ENCODE data around the gene TRIM41.

Gene TRIM41

GRCh38 chr5:181199881-181200638 is 23.0 kb upstream of the TRIM41 start:
- TF ChIP-seq CTCF (IDR thresholded peaks at IDR 0.05; ENCODE audit: extremely low read depth, insufficient read depth, missing control alignments): no peak
- in situ Hi-C loops (cut with MboI; ENCODE audit: low pct_unique_long_range_greater_than_20kb, low sequenced_read_pairs, unreplicated experiment): no loop called here
- DNase-seq (ENCODE audit: low spot score): no peak

GRCh38 chr5:181200816-181201215 is 22.3 kb upstream of the TRIM41 start:
- TF ChIP-seq CTCF (IDR thresholded peaks at IDR 0.05; ENCODE audit: extremely low read depth, insufficient read depth, missing control alignments): no peak
- in situ Hi-C loops (cut with MboI; ENCODE audit: low pct_unique_long_range_greater_than_20kb, low sequenced_read_pairs, unreplicated experiment): no loop called here
- no peak for DNase-seq (ENCODE audit: low spot score)

DNA sequence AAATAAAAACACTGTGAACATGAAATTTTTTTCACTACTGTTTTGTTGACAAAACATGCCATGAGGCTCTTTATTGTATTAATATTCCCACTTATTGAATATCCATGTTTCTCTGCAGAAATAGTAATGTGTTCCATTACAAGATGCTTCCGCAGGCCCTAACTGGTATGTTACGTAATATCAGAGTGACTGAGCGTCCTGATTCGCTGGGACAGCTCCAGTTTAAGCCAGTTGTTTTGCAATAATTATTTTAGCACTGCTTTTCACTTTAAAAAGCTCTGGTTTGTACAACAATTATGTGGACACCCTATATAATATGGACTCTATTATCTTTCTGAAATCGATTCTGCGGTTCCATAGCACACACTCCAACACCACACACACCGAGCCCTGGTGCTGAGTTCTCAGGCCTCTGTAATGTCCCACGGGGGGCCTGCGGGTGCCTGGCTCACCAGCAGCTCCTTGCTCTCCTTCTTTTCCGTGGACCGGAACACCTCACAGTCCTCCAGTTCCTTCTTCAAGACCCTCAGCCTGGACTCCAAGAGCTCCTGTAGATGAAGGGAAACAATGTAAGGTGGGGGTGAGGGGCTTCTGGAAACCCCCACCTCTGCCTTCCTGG is 19.9 kb upstream of the TRIM41 start:
- in situ Hi-C loops (cut with MboI; ENCODE audit: low pct_unique_long_range_greater_than_20kb, low sequenced_read_pairs, unreplicated experiment): no loop called here
- DNase-seq (ENCODE audit: low spot score): no peak
- no peak for TF ChIP-seq CTCF (IDR thresholded peaks at IDR 0.05; ENCODE audit: extremely low read depth, insufficient read depth, missing control alignments)

- TF ChIP-seq CTCF (IDR thresholded peaks at IDR 0.05; ENCODE audit: extremely low read depth, insufficient read depth, missing control alignments): no peak
- in situ Hi-C loops (cut with MboI; ENCODE audit: low pct_unique_long_range_greater_than_20kb, low sequenced_read_pairs, unreplicated experiment): no loop called here
- no peak for DNase-seq (ENCODE audit: low spot score)
These were observed 19.3 kb upstream of the TRIM41 start for GRCh38 chr5:181203777-181204112.

DNA sequence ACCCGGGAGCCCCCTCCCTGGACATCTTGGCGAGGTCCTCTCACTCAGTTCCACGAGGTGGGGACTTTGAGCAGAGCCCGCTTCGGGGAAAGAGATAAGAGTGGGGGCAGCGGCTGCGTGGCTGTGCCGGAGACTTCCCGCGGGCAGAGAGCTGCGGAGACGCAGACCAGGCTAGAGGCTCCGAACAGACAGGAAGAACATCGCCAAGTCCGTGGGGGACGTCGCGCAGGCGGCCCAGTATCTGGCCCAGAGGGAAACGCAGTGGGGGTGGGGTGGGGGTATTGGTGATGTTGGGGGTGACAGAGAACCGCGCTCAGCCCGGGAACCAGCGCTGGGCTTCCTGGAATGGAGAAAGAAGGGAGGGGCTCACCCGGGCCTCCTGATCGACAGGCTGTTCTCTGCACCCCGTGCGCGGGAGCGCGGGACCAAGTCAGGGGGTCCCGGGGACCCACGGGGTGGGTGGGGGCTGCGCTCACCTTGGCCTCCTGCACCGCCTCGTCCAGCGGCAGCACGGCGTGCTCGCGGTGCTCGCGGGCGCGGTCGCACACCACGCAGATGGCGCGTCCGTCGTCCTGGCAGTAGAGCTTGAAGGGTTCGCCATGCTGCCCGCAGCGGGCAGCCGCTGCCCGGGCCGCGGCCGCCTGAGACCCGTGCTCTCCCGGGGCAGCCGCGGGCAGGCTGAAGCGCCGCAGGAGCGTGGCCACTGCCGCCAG is 18.8 kb upstream of the TRIM41 start:
- DNase-seq (ENCODE audit: low spot score): no peak
- TF ChIP-seq CTCF (IDR thresholded peaks at IDR 0.05; ENCODE audit: extremely low read depth, insufficient read depth, missing control alignments): no peak
- in situ Hi-C loops (cut with MboI; ENCODE audit: low pct_unique_long_range_greater_than_20kb, low sequenced_read_pairs, unreplicated experiment): no loop called here

GRCh38 chr5:181204826-181205760 is 18.0 kb upstream of the TRIM41 start, which contains the start of gene TRIM7:
Gene TRIM7 (minus strand): TSS chr5:181205196. CDS start chr5:181205110, 86 bp downstream.
- no peak for TF ChIP-seq CTCF (IDR thresholded peaks at IDR 0.05; ENCODE audit: extremely low read depth, insufficient read depth, missing control alignments)
- in situ Hi-C loops (cut with MboI; ENCODE audit: low pct_unique_long_range_greater_than_20kb, low sequenced_read_pairs, unreplicated experiment): no loop called here
- peak; percentile 66 for DNase-seq (ENCODE audit: low spot score)
